Measurements from ENCODE around the gene TMEM272.

DNA sequence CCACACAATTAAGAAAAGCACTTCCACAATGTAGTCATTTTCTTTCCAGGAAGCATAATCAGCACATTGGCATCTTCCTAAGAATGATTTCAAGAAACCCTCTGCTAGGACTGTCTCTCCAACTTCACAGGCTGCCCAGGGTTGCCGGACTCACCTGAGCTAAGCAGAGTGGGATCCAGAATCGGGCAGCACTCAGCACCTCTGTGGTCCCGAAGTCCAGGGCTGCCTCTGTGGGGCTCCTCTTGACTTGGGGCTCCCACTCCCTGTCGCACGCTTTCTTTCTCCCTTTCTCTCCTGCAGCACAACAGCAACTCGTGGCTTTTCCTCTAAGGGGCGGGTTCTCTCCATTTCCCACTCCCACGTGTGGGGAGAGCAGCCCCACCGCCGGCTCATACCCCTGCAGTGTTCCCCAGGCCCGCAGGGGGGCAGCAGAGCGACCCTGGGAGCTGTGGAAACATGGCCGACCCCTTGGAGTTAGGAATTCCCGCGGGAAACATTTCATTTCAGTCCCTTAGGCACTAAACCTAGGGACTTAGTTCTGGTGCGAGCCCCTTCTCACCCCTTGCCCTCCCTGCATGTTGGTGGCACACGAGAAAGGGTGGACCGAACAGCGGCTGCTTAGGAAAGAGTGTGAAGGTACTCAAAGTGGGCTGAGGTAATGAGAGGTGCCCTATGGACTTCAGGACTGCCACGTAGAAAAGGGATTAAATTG lies at the start of gene TMEM272:
- TF ChIP-seq, protein P1, sequence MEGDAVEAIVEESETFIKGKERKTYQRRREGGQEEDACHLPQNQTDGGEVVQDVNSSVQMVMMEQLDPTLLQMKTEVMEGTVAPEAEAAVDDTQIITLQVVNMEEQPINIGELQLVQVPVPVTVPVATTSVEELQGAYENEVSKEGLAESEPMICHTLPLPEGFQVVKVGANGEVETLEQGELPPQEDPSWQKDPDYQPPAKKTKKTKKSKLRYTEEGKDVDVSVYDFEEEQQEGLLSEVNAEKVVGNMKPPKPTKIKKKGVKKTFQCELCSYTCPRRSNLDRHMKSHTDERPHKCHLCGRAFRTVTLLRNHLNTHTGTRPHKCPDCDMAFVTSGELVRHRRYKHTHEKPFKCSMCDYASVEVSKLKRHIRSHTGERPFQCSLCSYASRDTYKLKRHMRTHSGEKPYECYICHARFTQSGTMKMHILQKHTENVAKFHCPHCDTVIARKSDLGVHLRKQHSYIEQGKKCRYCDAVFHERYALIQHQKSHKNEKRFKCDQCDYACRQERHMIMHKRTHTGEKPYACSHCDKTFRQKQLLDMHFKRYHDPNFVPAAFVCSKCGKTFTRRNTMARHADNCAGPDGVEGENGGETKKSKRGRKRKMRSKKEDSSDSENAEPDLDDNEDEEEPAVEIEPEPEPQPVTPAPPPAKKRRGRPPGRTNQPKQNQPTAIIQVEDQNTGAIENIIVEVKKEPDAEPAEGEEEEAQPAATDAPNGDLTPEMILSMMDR (IDR thresholded peaks at IDR 0.05) = peak; percentile 62 to 89 (median 83)
- TF ChIP-seq POLR2A (IDR thresholded peaks at IDR 0.05) = no peak
- no peak for TF ChIP-seq POLR2AphosphoS5 (IDR thresholded peaks at IDR 0.05)

Data from transverse colon (tissue), 4 donors.